NCI-H1417 treated with DMSO at 0.1 percent for 48 hours (cell line): ENCODE data around the gene PSMB4.
"Not testable (repeated sequence)": the region's sequence is repeated elsewhere in the genome, so short reads cannot be mapped to it uniquely, and the experiment has no call there.

ENCODE experiments used
- DNase-seq: peaks from one replicate; lab custom pipeline; 2025; lab: John Stamatoyannopoulos, UW

The PSMB4 gene

GRCh38 chr1:151399324-151400171 lies at the start of gene PSMB4:
PSMB4 (plus strand) TSS chr1:151399573; CDS start chr1:151399588, 15 bp downstream.
- DNase-seq, result peak; percentile 49

GRCh38 chr1:151350323-151350722 lies 49.0 kb upstream of the PSMB4 start:
- DNase-seq, result not testable (repeated sequence)

- no peak for DNase-seq
Observed at GRCh38 chr1:151352021-151352718, 47.2 kb upstream of the PSMB4 start.

- DNase-seq, result no peak
Observed at GRCh38 chr1:151356696-151357095, 42.7 kb upstream of the PSMB4 start.

GRCh38 chr1:151361883-151362282 lies 37.5 kb upstream of the PSMB4 start:
- DNase-seq, result no peak

GRCh38 chr1:151362308-151363155 lies 36.8 kb upstream of the PSMB4 start:
- no peak for DNase-seq

GRCh38 chr1:151364996-151365395 lies 34.4 kb upstream of the PSMB4 start:
- no peak for DNase-seq

- no peak for DNase-seq
Observed at GRCh38 chr1:151367658-151368392, 31.5 kb upstream of the PSMB4 start.

GRCh38 chr1:151368393-151369301 lies 30.7 kb upstream of the PSMB4 start:
- DNase-seq, result no peak

GRCh38 chr1:151369302-151369610 lies 30.1 kb upstream of the PSMB4 start:
- no peak for DNase-seq

GRCh38 chr1:151369621-151370048 lies 29.7 kb upstream of the PSMB4 start:
- no peak for DNase-seq

GRCh38 chr1:151370211-151370911 lies 29.0 kb upstream of the PSMB4 start:
- no peak for DNase-seq

GRCh38 chr1:151371370-151372057 lies 27.9 kb upstream of the PSMB4 start:
- peak; percentile 30 for DNase-seq

- peak; percentile 42 for DNase-seq
Observed at GRCh38 chr1:151372058-151372934, 27.1 kb upstream of the PSMB4 start, which contains the start of gene SELENBP1. SELENBP1 (minus strand) TSS chr1:151372705; CDS start chr1:151372641, 64 bp downstream.

- DNase-seq, result no peak
Observed at GRCh38 chr1:151373196-151373595, 26.2 kb upstream of the PSMB4 start.

GRCh38 chr1:151377150-151377884 lies 22.1 kb upstream of the PSMB4 start:
- DNase-seq, result no peak

- no peak for DNase-seq
Observed at GRCh38 chr1:151384584-151384983, 14.8 kb upstream of the PSMB4 start.

GRCh38 chr1:151386002-151386401 lies 13.4 kb upstream of the PSMB4 start:
- DNase-seq, result no peak
